H1 (cell line): ENCODE data around the gene CSTF2T.

Experiments used
- EP300 ChIP-seq, 2 experiments: IDR thresholded peaks; 1 replicate in 1 of 2; 2 replicates in 1 of 2; pipeline ENCODE4 v1.6.1; 2011 to 2012; ENCODE audit warnings: low read depth in 2 of 2, low read length in 2 of 2, mild to moderate bottlenecking in 2 of 2, borderline replicate concordance in 1 of 2, inconsistent platforms in 1 of 2, moderate library complexity in 1 of 2
- GABPA ChIP-seq: IDR thresholded peaks from 2 replicates; pipeline ENCODE4 v1.6.1; 2011; ENCODE audit warnings: mild to moderate bottlenecking, low read length, moderate library complexity, borderline replicate concordance; ENCODE audit not compliant: insufficient read depth
- PHF8 ChIP-seq: fragments of 200-600 bp; sonication (generic); conservative IDR thresholded peaks from 2 replicates; pipeline ENCODE4 v1.7.1; 2012; ENCODE audit warnings: low read depth, mild to moderate bottlenecking, inconsistent platforms, low read length, moderate library complexity
- TBP ChIP-seq: IDR thresholded peaks from 2 replicates; pipeline ENCODE4 v1.6.1; 2011; ENCODE audit warnings: low read depth, low read length, improper control_type of control experiment
- TF ChIP-seq, protein P1 (sequence below), 3 experiments: IDR thresholded peaks; 1 replicate in 2 of 3; 2 replicates in 1 of 3; pipeline versions ENCODE4 v1.5.1 to v1.6.1; 2011; ENCODE audit warnings: low read length in 3 of 3, mild to moderate bottlenecking in 3 of 3, inconsistent platforms in 2 of 3, low read depth in 1 of 3, moderate library complexity in 1 of 3; ENCODE audit not compliant: insufficient read depth in 1 of 3; ENCODE audit errors: control extremely low read depth in 1 of 3
- TF ChIP-seq, protein P2 (sequence below): IDR thresholded peaks from 2 replicates; pipeline ENCODE4 v1.6.1; 2012; ENCODE audit warnings: inconsistent platforms

DNA sequence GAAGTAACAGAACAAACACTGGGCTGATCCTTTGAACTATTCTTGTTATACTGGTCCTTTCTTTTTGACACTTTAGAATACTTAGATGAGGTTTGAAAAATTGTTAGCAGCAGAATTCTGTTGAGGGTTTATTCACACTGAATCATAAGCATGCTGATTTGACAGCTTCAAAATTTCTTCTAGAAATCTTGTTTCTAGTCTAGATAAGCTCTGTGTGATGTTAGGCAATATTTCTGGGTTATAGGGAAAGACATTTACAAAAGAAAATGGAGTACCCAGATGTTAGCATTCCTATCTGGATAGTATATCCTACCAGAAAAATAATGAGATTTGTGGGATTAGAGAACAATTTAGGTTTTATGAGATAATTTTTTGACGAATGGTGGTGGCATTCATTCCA, 12.1 kb downstream of the CSTF2T start:
- TF ChIP-seq, protein P1, sequence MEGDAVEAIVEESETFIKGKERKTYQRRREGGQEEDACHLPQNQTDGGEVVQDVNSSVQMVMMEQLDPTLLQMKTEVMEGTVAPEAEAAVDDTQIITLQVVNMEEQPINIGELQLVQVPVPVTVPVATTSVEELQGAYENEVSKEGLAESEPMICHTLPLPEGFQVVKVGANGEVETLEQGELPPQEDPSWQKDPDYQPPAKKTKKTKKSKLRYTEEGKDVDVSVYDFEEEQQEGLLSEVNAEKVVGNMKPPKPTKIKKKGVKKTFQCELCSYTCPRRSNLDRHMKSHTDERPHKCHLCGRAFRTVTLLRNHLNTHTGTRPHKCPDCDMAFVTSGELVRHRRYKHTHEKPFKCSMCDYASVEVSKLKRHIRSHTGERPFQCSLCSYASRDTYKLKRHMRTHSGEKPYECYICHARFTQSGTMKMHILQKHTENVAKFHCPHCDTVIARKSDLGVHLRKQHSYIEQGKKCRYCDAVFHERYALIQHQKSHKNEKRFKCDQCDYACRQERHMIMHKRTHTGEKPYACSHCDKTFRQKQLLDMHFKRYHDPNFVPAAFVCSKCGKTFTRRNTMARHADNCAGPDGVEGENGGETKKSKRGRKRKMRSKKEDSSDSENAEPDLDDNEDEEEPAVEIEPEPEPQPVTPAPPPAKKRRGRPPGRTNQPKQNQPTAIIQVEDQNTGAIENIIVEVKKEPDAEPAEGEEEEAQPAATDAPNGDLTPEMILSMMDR (IDR thresholded peaks at IDR 0.05; ENCODE audit: control extremely low read depth in 1 of 3, insufficient read depth in 1 of 3, low read depth in 1 of 3, low read length in 3 of 3), result no peak
- TF ChIP-seq TBP, result no peak
- TF ChIP-seq EP300 (IDR thresholded peaks at IDR 0.05; ENCODE audit: borderline replicate concordance in 1 of 2, low read depth in 2 of 2, low read length in 2 of 2), result no peak
- TF ChIP-seq, protein P2, sequence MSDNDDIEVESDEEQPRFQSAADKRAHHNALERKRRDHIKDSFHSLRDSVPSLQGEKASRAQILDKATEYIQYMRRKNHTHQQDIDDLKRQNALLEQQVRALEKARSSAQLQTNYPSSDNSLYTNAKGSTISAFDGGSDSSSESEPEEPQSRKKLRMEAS, result no peak
- TF ChIP-seq GABPA, result no peak
- no peak for TF ChIP-seq PHF8
